ENCODE results near the gene BEND6. TPM values are rescaled to one million over a fixed set of nuclear protein-coding genes. Genes with fewer than 3 reads are reported as not detected.

Gene BEND6
- total RNA-seq: 0.38 TPM
- long read RNA-seq, partial matches to known transcripts: 0 of 2 reads
- long read RNA-seq, other reads (novel, unspliced or antisense): 0 of 2 reads

GRCh38 chr6:56954403-56955170 lies at the start of gene BEND6:
BEND6 (plus strand) TSS chr6:56955107; CDS start chr6:56981811, 26,704 bp downstream.
- no peaks in the 10 kb centered on the region for H3K36me3 ChIP-seq

GRCh38 chr6:56905378-56905777 lies 49.5 kb upstream of the BEND6 start:
- Histone ChIP-seq H3K36me3 (no peaks in the 10 kb centered on the region), H3K4me3 (no peak overlapping the region), H3K9me3 (replicated peaks) (no peaks in the 10 kb centered on the region), H3K4me1 (no peaks in the 10 kb centered on the region), H3K27ac (replicated peaks) (no peak overlapping the region), H3K27me3 (ENCODE audit: low read depth) (no peaks in the 10 kb centered on the region)
- intact Hi-C loops (cut with micrococcal nuclease): loop anchor here (5.0 kb wide), 1 partner anchor 117 kb away; no protein-coding TSS in a partner anchor
- TF ChIP-seq CTCF (IDR thresholded peaks at IDR 0.05; ENCODE audit: borderline replicate concordance): no peak
- DNase-seq: no peak

More at GRCh38 chr6:56954403-56955170, at the start of gene BEND6:
- Histone ChIP-seq H3K27ac (replicated peaks) (no peak within 1 kb of the TSS), H3K4me3 (peak within 1 kb of the TSS; percentile 69), H3K27me3 (ENCODE audit: low read depth) (peaks cover 14% of the 10 kb centered on the region), H3K9me3 (replicated peaks) (no peaks in the 10 kb centered on the region), H3K4me1 (peaks cover 25% of the 10 kb centered on the region)
- TF ChIP-seq CTCF (IDR thresholded peaks at IDR 0.05; ENCODE audit: borderline replicate concordance): no peak
- intact Hi-C loops (cut with micrococcal nuclease): no loop called here
- no peak for DNase-seq

GRCh38 chr6:56906752-56907151 lies 48.2 kb upstream of the BEND6 start:
- intact Hi-C loops (cut with micrococcal nuclease): loop anchor here (5.0 kb wide), 1 partner anchor 116 kb away; no protein-coding TSS in a partner anchor
- no peak for DNase-seq
- Histone ChIP-seq H3K4me1 (no peaks in the 10 kb centered on the region), H3K36me3 (no peaks in the 10 kb centered on the region), H3K27me3 (ENCODE audit: low read depth) (no peaks in the 10 kb centered on the region), H3K27ac (replicated peaks) (no peak overlapping the region), H3K4me3 (no peak overlapping the region), H3K9me3 (replicated peaks) (no peaks in the 10 kb centered on the region)
- no peak for TF ChIP-seq CTCF (IDR thresholded peaks at IDR 0.05; ENCODE audit: borderline replicate concordance)

DNA sequence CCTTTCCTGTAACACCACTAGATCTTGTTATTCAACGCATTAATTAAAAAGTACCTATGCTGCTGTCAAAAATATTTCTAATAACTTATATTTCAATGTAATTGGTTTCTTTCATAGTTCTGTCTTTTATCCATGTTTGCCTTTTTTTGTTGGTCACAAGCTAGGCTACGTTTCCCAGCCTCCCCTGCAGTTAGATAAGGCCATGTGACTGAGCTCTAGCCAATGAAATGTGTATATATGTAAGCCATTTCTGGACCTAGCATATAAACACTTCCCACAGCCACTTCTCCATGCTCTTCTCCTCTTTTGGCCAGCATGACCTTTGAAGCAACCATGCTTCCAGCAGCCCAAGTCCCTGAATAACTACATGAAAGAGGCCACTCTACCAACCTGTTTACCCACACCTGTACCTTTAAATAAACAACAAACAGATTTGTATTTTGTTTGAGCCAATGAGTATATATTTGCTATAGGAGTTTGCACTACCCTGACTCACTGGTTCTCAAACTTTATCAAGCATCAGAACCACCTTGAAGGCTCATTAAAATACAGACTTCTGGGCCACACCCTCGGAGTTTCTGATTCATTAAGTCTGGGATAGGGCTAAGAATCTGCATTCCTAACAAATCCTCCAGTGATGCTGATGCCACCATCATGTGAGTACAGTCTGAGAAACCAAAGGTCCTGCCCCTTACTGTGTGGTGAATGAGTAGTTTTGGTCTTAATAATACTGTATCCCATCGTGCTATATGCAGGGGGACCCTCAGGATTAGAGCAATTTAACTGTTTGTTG lies 45.6 kb upstream of the BEND6 start:
- H3K36me3 ChIP-seq: no peaks in the 10 kb centered on the region
- no peak for DNase-seq
- H3K27ac ChIP-seq (replicated peaks): no peak overlapping the region
- intact Hi-C loops (cut with micrococcal nuclease): loop anchor here (5.0 kb wide), 1 partner anchor 113 kb away; no protein-coding TSS in a partner anchor
- no peak for TF ChIP-seq CTCF (IDR thresholded peaks at IDR 0.05; ENCODE audit: borderline replicate concordance)
- H3K27me3 ChIP-seq (ENCODE audit: low read depth): no peaks in the 10 kb centered on the region
- no peaks in the 10 kb centered on the region for H3K4me1 ChIP-seq
- H3K9me3 ChIP-seq (replicated peaks): no peaks in the 10 kb centered on the region
- H3K4me3 ChIP-seq: no peak overlapping the region

- Histone ChIP-seq H3K4me3 (no peak overlapping the region), H3K27ac (replicated peaks) (no peak overlapping the region), H3K4me1 (peaks cover 9% of the 10 kb centered on the region), H3K9me3 (replicated peaks) (no peaks in the 10 kb centered on the region), H3K27me3 (ENCODE audit: low read depth) (no peaks in the 10 kb centered on the region), H3K36me3 (no peaks in the 10 kb centered on the region)
- intact Hi-C loops (cut with micrococcal nuclease): no loop called here
- no peak for TF ChIP-seq CTCF (IDR thresholded peaks at IDR 0.05; ENCODE audit: borderline replicate concordance)
- DNase-seq: no peak
Observed at GRCh38 chr6:56911847-56912246, 43.1 kb upstream of the BEND6 start.
